Panc1 (cell line): ENCODE results near the gene ABCA1. TPM values are rescaled to one million over a fixed set of nuclear protein-coding genes. Genes with fewer than 3 reads are reported as not detected.

Experiments
- ATAC-seq: fragments of 200-7000 bp; cut with Tn5 transposase; 2 replicates; pipeline ENCODE4 v1.9.1; 2020; ENCODE audit warnings: mild to moderate bottlenecking, moderate library complexity
- BruUV-seq: library from RNA; stranded (reverse); fragments of 400-500 nt; replicated peaks from 2 replicates; lab custom pipeline; 2021; lab: Mats Ljungman, UMichigan
- CTCF ChIA-PET: fragments of 300-600 bp; sonication (Branson Sonifier 250); formaldehyde crosslinking; loops from one replicate; lab custom pipeline; 2022; ENCODE audit warnings: antibody characterized with exemption; lab: Charles Lee
- POLR2A ChIA-PET: fragments of 300-600 bp; sonication (Branson Sonifier 250); formaldehyde crosslinking; loops from one replicate; lab custom pipeline; 2022; ENCODE audit warnings: antibody characterized with exemption; lab: Charles Lee
- DNase-seq: peaks from one replicate; pipeline ENCODE4 v3.0.0-alpha.2; 2010; ENCODE audit warnings: low read depth, low spot score
- H3K27ac ChIP-seq: 2 replicates; pipeline ENCODE4 v1.5.1; 2011; ENCODE audit warnings: mild to moderate bottlenecking, low read length, inconsistent platforms
- H3K27me3 ChIP-seq: fragments of 200-500 bp; sonication (Bioruptor generic); 2 replicates; pipeline ENCODE4 v1.6.0; 2014; ENCODE audit warnings: low read length, inconsistent platforms; ENCODE audit not compliant: control insufficient read depth, insufficient read depth
- H3K36me3 ChIP-seq: fragments of 200-500 bp; sonication (Bioruptor generic); 2 replicates; pipeline ENCODE4 v1.5.1; 2014; ENCODE audit warnings: inconsistent platforms, mild to moderate bottlenecking, low read length, moderate library complexity; ENCODE audit not compliant: control insufficient read depth, insufficient read depth
- H3K4me1 ChIP-seq: 2 replicates; pipeline ENCODE4 v1.5.1; 2011; ENCODE audit warnings: inconsistent platforms, mild to moderate bottlenecking, low read length, moderate library complexity; ENCODE audit not compliant: control insufficient read depth, insufficient read depth
- H3K4me3 ChIP-seq, 2 experiments: 2 replicates each; pipeline ENCODE4 v1.5.1; 2011 to 2012; ENCODE audit warnings: low read depth in 2 of 2, low read length in 2 of 2, mild to moderate bottlenecking in 2 of 2, inconsistent platforms in 1 of 2, moderate library complexity in 1 of 2
- H3K9me3 ChIP-seq: fragments of 200-500 bp; sonication (Bioruptor generic); 2 replicates; pipeline ENCODE4 v1.5.1; 2014; ENCODE audit warnings: low read depth, mild to moderate bottlenecking, inconsistent platforms, low read length, moderate library complexity; ENCODE audit not compliant: control insufficient read depth, insufficient read depth
- POLR2AphosphoS5 ChIP-seq: IDR thresholded peaks from 2 replicates; pipeline ENCODE4 v1.6.1; 2012; ENCODE audit warnings: mild to moderate bottlenecking, low read depth, low read length, moderate library complexity
- SIN3A ChIP-seq: IDR thresholded peaks from 2 replicates; pipeline ENCODE4 v1.6.1; 2012; ENCODE audit warnings: low read depth, mild to moderate bottlenecking, low read length, moderate library complexity, borderline replicate concordance; ENCODE audit not compliant: insufficient read depth
- TCF7L2 ChIP-seq: IDR thresholded peaks from 2 replicates; pipeline ENCODE4 v1.6.1; 2011; ENCODE audit warnings: mild to moderate bottlenecking, low read depth, low read length, inconsistent platforms
- in situ Hi-C: cut with HindIII; loops from 2 replicates; pipeline ENCODE4 v1.10.0; 2016; ENCODE audit warnings: low sequenced_read_pairs, low pct_unique_long_range_greater_than_20kb
- intact Hi-C: fragments of 100-400 bp; cut with micrococcal nuclease; formaldehyde crosslinking; loops from one replicate; pipeline ENCODE4 v1.10.0; 2022; ENCODE audit not compliant: unreplicated experiment
- total RNA-seq: library from RNA; stranded (reverse); gene quantifications from one replicate; pipeline ENCODE4 v1.2.1, GENCODE V29; 2021; ENCODE audit not compliant: unreplicated experiment
- TF ChIP-seq, protein P1 (sequence below), 2 experiments: IDR thresholded peaks; 2 replicates each; pipeline ENCODE4 v1.6.1; 2011 to 2012; ENCODE audit warnings: low read depth in 2 of 2, control low read depth in 1 of 2, low read length in 1 of 2, mild to moderate bottlenecking in 1 of 2, moderate library complexity in 1 of 2; ENCODE audit not compliant: insufficient read depth in 1 of 2
- TF ChIP-seq, protein P2 (sequence below): fragments of 450-650 bp; IDR thresholded peaks from 2 replicates; pipeline ENCODE4 v1.5.1; 2017; ENCODE audit warnings: mild to moderate bottlenecking

The ABCA1 gene
- total RNA-seq, 1 experiment from 2014 or later: 2.6 TPM

DNA sequence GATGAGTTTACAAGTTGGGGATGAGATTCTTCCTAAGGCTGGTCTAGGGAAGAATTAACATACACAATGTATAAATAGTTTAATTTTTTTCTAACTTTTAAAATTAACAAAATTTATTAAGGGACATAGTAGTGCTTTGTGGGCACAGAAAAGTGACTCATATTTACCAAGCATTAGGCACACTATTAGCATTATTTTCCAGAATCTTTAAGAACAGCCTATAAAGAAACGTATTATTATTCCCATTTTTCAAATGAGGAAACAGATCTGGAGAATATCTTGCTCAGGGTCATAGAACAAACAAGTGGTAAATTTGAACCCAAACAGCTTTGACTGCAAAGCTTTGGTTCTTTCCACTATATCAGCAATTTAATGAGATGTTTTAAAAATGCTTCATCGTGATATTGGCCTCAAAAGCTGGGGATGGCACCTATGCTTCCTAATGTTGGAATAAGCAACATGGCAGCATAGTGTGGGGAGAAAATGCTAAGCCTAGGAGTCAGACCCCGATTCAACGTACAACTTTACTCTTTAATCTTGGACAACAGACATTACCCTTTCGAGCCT lies 55.9 kb downstream of the ABCA1 start:
- CTCF ChIA-PET: no interaction called here
- POLR2A ChIA-PET: no interaction called here
- DNase-seq (no peak), ATAC-seq (no peak)
- TF ChIP-seq SIN3A (no peak), TCF7L2 (no peak), POLR2AphosphoS5 (no peak)
- TF ChIP-seq, protein P1, sequence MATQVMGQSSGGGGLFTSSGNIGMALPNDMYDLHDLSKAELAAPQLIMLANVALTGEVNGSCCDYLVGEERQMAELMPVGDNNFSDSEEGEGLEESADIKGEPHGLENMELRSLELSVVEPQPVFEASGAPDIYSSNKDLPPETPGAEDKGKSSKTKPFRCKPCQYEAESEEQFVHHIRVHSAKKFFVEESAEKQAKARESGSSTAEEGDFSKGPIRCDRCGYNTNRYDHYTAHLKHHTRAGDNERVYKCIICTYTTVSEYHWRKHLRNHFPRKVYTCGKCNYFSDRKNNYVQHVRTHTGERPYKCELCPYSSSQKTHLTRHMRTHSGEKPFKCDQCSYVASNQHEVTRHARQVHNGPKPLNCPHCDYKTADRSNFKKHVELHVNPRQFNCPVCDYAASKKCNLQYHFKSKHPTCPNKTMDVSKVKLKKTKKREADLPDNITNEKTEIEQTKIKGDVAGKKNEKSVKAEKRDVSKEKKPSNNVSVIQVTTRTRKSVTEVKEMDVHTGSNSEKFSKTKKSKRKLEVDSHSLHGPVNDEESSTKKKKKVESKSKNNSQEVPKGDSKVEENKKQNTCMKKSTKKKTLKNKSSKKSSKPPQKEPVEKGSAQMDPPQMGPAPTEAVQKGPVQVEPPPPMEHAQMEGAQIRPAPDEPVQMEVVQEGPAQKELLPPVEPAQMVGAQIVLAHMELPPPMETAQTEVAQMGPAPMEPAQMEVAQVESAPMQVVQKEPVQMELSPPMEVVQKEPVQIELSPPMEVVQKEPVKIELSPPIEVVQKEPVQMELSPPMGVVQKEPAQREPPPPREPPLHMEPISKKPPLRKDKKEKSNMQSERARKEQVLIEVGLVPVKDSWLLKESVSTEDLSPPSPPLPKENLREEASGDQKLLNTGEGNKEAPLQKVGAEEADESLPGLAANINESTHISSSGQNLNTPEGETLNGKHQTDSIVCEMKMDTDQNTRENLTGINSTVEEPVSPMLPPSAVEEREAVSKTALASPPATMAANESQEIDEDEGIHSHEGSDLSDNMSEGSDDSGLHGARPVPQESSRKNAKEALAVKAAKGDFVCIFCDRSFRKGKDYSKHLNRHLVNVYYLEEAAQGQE (IDR thresholded peaks at IDR 0.05; ENCODE audit: insufficient read depth in 1 of 2, low read depth in 2 of 2, low read length in 1 of 2): no peak
- TF ChIP-seq, protein P2, sequence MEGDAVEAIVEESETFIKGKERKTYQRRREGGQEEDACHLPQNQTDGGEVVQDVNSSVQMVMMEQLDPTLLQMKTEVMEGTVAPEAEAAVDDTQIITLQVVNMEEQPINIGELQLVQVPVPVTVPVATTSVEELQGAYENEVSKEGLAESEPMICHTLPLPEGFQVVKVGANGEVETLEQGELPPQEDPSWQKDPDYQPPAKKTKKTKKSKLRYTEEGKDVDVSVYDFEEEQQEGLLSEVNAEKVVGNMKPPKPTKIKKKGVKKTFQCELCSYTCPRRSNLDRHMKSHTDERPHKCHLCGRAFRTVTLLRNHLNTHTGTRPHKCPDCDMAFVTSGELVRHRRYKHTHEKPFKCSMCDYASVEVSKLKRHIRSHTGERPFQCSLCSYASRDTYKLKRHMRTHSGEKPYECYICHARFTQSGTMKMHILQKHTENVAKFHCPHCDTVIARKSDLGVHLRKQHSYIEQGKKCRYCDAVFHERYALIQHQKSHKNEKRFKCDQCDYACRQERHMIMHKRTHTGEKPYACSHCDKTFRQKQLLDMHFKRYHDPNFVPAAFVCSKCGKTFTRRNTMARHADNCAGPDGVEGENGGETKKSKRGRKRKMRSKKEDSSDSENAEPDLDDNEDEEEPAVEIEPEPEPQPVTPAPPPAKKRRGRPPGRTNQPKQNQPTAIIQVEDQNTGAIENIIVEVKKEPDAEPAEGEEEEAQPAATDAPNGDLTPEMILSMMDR: no peak
- Histone ChIP-seq H3K27me3 (no peaks in the 10 kb centered on the region), H3K27ac (no peak overlapping the region), H3K9me3 (no peaks in the 10 kb centered on the region), H3K4me1 (no peaks in the 10 kb centered on the region), H3K36me3 (no peaks in the 10 kb centered on the region), H3K4me3 (no peak overlapping the region)
- intact Hi-C loops: no loop called here
- no TSS peak for BruUV-seq
- in situ Hi-C loops: no loop called here

DNA sequence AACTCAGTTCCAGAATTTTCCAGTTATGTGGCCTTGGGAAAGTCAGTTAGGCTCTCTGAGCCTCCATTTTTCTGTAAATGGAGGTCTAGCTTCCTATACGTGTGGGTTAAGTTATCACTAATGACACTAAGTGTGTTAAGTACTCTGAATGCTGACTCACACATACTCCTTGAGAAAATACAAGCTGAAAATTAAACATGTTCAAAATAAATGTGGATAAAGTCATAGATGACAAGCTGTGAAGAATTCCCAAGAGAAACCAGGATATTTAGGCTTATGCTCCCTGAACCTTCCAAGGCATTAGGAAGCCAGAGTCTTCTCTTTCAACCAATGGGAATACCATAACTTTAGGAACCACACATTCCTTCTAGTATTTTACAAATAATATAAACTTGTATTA lies 58.1 kb downstream of the ABCA1 start:
- ChIA-PET POLR2A (no interaction called here), CTCF (no interaction called here)
- Histone ChIP-seq H3K4me1 (no peaks in the 10 kb centered on the region), H3K27ac (no peak overlapping the region), H3K27me3 (no peaks in the 10 kb centered on the region), H3K36me3 (no peaks in the 10 kb centered on the region), H3K4me3 (no peak overlapping the region), H3K9me3 (no peaks in the 10 kb centered on the region)
- TF ChIP-seq POLR2AphosphoS5 (no peak), SIN3A (no peak)
- TF ChIP-seq, protein P1 (IDR thresholded peaks at IDR 0.05; ENCODE audit: insufficient read depth in 1 of 2, low read depth in 2 of 2, low read length in 1 of 2): no peak
- TF ChIP-seq, protein P2: no peak
- in situ Hi-C loops (no loop called here), intact Hi-C loops (no loop called here)
- DNase-seq (no peak), ATAC-seq (no peak)
- no TSS peak for BruUV-seq
